ENCODE measurements around the gene SIL1.

DNA sequence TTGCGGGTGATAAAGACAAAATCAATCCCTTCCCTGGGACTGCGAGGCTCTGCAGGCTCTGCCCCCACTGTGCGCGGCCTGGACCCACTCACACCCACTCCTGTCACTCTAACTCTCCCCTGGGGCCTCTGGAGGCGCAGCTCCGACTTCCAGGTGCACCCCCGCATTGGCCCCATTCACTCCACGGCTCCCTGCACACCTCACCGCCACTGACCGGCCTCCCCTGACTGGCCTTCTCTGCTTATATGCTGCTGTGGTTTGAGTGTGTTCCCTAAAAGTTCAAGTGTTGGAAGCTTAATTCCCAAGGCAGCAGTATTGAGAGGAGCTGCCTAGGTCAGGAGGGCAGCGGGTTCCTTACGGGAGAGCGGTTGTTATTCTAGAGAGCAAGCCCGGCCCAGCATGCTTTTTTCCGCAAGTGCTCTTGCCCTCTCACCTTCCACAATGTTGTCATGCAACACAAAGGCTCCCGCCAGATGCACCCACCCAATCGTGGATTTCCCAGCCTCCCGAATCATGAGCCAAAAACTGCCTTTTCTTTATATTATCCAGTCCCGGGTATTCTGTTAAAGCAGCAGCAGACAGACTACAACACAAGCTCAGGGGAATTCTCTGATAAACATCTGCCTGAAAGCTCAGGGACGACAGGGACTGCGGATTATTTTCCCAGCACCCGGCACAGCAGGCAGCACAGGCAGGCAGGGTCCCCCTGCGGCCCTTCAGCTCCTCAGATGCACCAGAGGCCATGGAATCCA, 249.5 kb downstream of the SIL1 start:
- TF ChIP-seq FOXM1 (IDR thresholded peaks at IDR 0.05; ENCODE audit: borderline replicate concordance) (no peak), BHLHE40 (IDR thresholded peaks at IDR 0.05; ENCODE audit: borderline replicate concordance) (no peak), SUZ12 (IDR thresholded peaks at IDR 0.05) (no peak), SP1 (IDR thresholded peaks at IDR 0.05) (no peak), LEF1 (IDR thresholded peaks at IDR 0.05; ENCODE audit: borderline replicate concordance) (no peak), FOXK2 (IDR thresholded peaks at IDR 0.05) (no peak), ARNT (IDR thresholded peaks at IDR 0.05) (no peak), TARDBP (IDR thresholded peaks at IDR 0.05) (no peak), L3MBTL2 (conservative IDR thresholded peaks at IDR 0.05) (no peak), CTBP1 (IDR thresholded peaks at IDR 0.05; ENCODE audit: borderline replicate concordance) (no peak), ELF4 (IDR thresholded peaks at IDR 0.05) (no peak), NFRKB (IDR thresholded peaks at IDR 0.05) (no peak)

Measured in HEK293T (cell line).